GM23338 (cell line): Measurements from ENCODE around the gene TPM2. TPM values are rescaled to one million over a fixed set of nuclear protein-coding genes. Genes with fewer than 3 reads are reported as not detected.
A peak's percentile ranks its signal among the peaks of the same experiment; 100 is the strongest.

Experiments
- ATAC-seq: fragments of 200-7000 bp; cut with Tn5 transposase; 3 replicates; pipeline ENCODE4 v1.9.1; 2020
- DNase-seq: peaks from one replicate; pipeline ENCODE4 v3.0.0-alpha.2; 2015; ENCODE audit warnings: low spot score
- H2AFZ ChIP-seq: fragments of 200-600 bp; sonication (generic); 2 replicates; pipeline ENCODE4 v1.8.0; 2016; ENCODE audit warnings: antibody characterized with exemption, mild to moderate bottlenecking, moderate library complexity
- H3F3A ChIP-seq: fragments of 200-600 bp; sonication (generic); replicated peaks from 2 replicates; pipeline ENCODE4 v1.8.0; 2017; ENCODE audit warnings: antibody characterized with exemption, mixed run types, low read depth
- H3K27ac ChIP-seq: fragments of 200-600 bp; sonication (generic); 2 replicates; pipeline ENCODE4 v1.6.1; 2016; ENCODE audit warnings: low read depth
- H3K27me3 ChIP-seq: fragments of 200-600 bp; sonication (generic); 2 replicates; pipeline ENCODE4 v1.8.0; 2016; ENCODE audit warnings: mild to moderate bottlenecking, mixed run types, moderate library complexity; ENCODE audit not compliant: insufficient read depth
- H3K36me3 ChIP-seq: fragments of 200-600 bp; sonication (generic); 2 replicates; pipeline ENCODE4 v1.8.0; 2016; ENCODE audit warnings: mild to moderate bottlenecking; ENCODE audit not compliant: insufficient read depth
- H3K4me1 ChIP-seq: fragments of 200-600 bp; sonication (generic); 2 replicates; pipeline ENCODE4 v1.8.0; 2016; ENCODE audit warnings: mild to moderate bottlenecking, moderate library complexity; ENCODE audit not compliant: insufficient read depth
- H3K4me2 ChIP-seq: fragments of 200-600 bp; sonication (generic); 2 replicates; pipeline ENCODE4 v1.7.1; 2017; ENCODE audit warnings: mixed run types
- H3K4me3 ChIP-seq: fragments of 200-600 bp; sonication (generic); 2 replicates; pipeline ENCODE4 v1.6.1; 2016; ENCODE audit warnings: mixed run types
- H3K79me2 ChIP-seq: fragments of 200-600 bp; sonication (generic); replicated peaks from 2 replicates; pipeline ENCODE4 v1.8.0; 2017; ENCODE audit warnings: mild to moderate bottlenecking; ENCODE audit not compliant: insufficient read depth
- H3K9me2 ChIP-seq: fragments of 200-600 bp; sonication (generic); 2 replicates; pipeline ENCODE4 v1.8.0; 2017; ENCODE audit not compliant: insufficient read depth
- H4K20me1 ChIP-seq: fragments of 200-600 bp; sonication (generic); replicated peaks from 2 replicates; pipeline ENCODE4 v1.8.0; 2017; ENCODE audit warnings: mild to moderate bottlenecking; ENCODE audit not compliant: insufficient read depth
- H3K27ac Mint-ChIP-seq: 2 replicates; pipeline ENCODE4 v1.8.0; 2020; ENCODE audit warnings: inconsistent platforms, mild to moderate bottlenecking, moderate library complexity, mixed read lengths
- H3K27me3 Mint-ChIP-seq: 3 replicates; pipeline ENCODE4 v1.8.0; 2022; ENCODE audit warnings: low read depth, mild to moderate bottlenecking, moderate library complexity, mixed read lengths, inconsistent platforms; ENCODE audit not compliant: insufficient read depth, poor library complexity
- H3K36me3 Mint-ChIP-seq: 3 replicates; pipeline ENCODE4 v1.8.0; 2021; ENCODE audit warnings: low read depth, mild to moderate bottlenecking, inconsistent platforms, moderate library complexity, mixed read lengths
- H3K4me1 Mint-ChIP-seq: 3 replicates; pipeline ENCODE4 v1.8.0; 2020; ENCODE audit warnings: mild to moderate bottlenecking, inconsistent platforms, mixed read lengths
- H3K4me3 Mint-ChIP-seq: 3 replicates; pipeline ENCODE4 v1.8.0; 2021; ENCODE audit warnings: moderate library complexity, mild to moderate bottlenecking, inconsistent platforms, mixed read lengths
- H3K9me3 Mint-ChIP-seq: 3 replicates; pipeline ENCODE4 v1.8.0; 2020; ENCODE audit warnings: moderate library complexity, mild to moderate bottlenecking, inconsistent platforms, mixed read lengths
- CREB1 ChIP-seq: fragments of 250-450 bp; sonication (Bioruptor Pico); IDR thresholded peaks from 2 replicates; pipeline ENCODE4 v1.5.0; 2020; ENCODE audit warnings: low read depth, mild to moderate bottlenecking, moderate library complexity
- CTCF ChIP-seq, 2 experiments: fragments of 200-600 bp in 1 of 2; sonication (generic) in 1 of 2; conservative IDR thresholded peaks; 2 replicates each; pipeline versions ENCODE4 v1.5.1 to v1.6.1; 2016 to 2017; ENCODE audit warnings: antibody characterized with exemption in 2 of 2, low read depth in 2 of 2, mild to moderate bottlenecking in 2 of 2, moderate library complexity in 1 of 2
- EZH2 ChIP-seq: fragments of 200-600 bp; sonication (generic); IDR thresholded peaks from one replicate; pipeline ENCODE4 v1.8.0; 2017; ENCODE audit warnings: antibody characterized with exemption, mild to moderate bottlenecking, low read depth; ENCODE audit not compliant: unreplicated experiment
- EZH2phosphoT487 ChIP-seq: fragments of 200-600 bp; sonication (generic); IDR thresholded peaks from one replicate; pipeline ENCODE4 v1.8.1; 2018; ENCODE audit warnings: antibody characterized with exemption; ENCODE audit not compliant: unreplicated experiment
- JUNB ChIP-seq: IDR thresholded peaks from one replicate; pipeline ENCODE4 v1.6.1; 2016; ENCODE audit warnings: antibody characterized with exemption; ENCODE audit not compliant: unreplicated experiment
- NANOG ChIP-seq: IDR thresholded peaks from 2 replicates; pipeline ENCODE4 v1.6.1; 2016; ENCODE audit warnings: antibody characterized with exemption, borderline replicate concordance
- POLR2AphosphoS5 ChIP-seq: IDR thresholded peaks from 2 replicates; pipeline ENCODE4 v1.6.1; 2016; ENCODE audit warnings: antibody characterized with exemption, low read depth
- REST ChIP-seq: IDR thresholded peaks from one replicate; pipeline ENCODE4 v1.6.1; 2018; ENCODE audit warnings: antibody characterized with exemption; ENCODE audit not compliant: unreplicated experiment
- STAT1 ChIP-seq: IDR thresholded peaks from one replicate; pipeline ENCODE4 v1.6.1; 2016; ENCODE audit warnings: antibody characterized with exemption; ENCODE audit not compliant: unreplicated experiment
- ZNF114 ChIP-seq: fragments of 250-450 bp; sonication (Bioruptor Pico); IDR thresholded peaks from 2 replicates; pipeline ENCODE4 v1.5.0; 2020; ENCODE audit warnings: mild to moderate bottlenecking, moderate library complexity
- ZNF331 ChIP-seq: fragments of 250-450 bp; sonication (Bioruptor Pico); IDR thresholded peaks from 2 replicates; pipeline ENCODE4 v1.5.0; 2020; ENCODE audit warnings: low read depth, mild to moderate bottlenecking, moderate library complexity
- polyA plus RNA-seq: library from polyadenylated mRNA; unstranded; fragments of >200 nt; fragmentation: Nextera tagmentation; extraction: Ambion mirVana; gene quantifications from 2 replicates; pipeline ENCODE4 v1.2.1, GENCODE V29; 2016
- total RNA-seq: library from RNA; depleted of rRNA; stranded (reverse); fragments of >200 nt; shearing (Covaris generic); gene quantifications from 2 replicates; pipeline ENCODE4 v1.2.3, GENCODE V29; 2014
- TF ChIP-seq, protein P1 (sequence below): fragments of 250-450 bp; sonication (Bioruptor Pico); IDR thresholded peaks from 2 replicates; pipeline ENCODE4 v1.5.0; 2020; ENCODE audit warnings: mild to moderate bottlenecking, moderate library complexity
- TF ChIP-seq, protein P2 (sequence below): IDR thresholded peaks from 2 replicates; pipeline ENCODE4 v1.6.1; 2016; ENCODE audit warnings: antibody characterized with exemption

The TPM2 gene
- total and polyA plus RNA-seq, 2 experiments from 2014 or later, result 116 to 488 TPM

DNA sequence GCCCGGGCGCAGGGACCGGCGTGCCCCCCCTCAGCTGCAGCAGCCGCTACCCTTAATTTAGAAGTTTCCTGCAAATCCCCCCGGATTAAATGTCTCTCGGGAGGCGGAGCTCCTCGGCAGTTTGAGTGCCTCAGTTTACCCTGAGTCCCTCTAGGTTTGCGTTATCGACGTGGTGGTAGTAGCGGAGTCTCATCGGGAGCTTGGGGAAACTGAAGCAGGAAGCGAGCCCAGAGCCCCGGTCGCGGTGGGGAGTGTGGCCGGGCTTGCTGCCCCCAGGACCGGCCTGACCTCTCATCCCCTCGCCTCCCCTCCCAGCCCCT lies 529 bp upstream of the TPM2 start:
- Histone ChIP-seq H3F3A (0 out of 2 replicates have a peak, but pooled peaks cover 3% of the 10 kb centered on the region), H3K4me3 (peak overlapping the region; percentile 94), H3K27me3 (no peaks in the 10 kb centered on the region), H3K36me3 (peaks cover 10% of the 10 kb centered on the region; the same call in 1 of the 2 replicates), H3K4me2 (peak overlapping the region; percentile 96), H3K4me1 (peaks cover 17% of the 10 kb centered on the region; the same call in 1 of the 2 replicates), H4K20me1 (peaks cover 6% of the 10 kb centered on the region; the same call in 1 of the 2 replicates), H3K27ac (peak overlapping the region; percentile 50; the same call in 1 of the 2 replicates), H3K79me2 (peaks cover 22% of the 10 kb centered on the region), H2AFZ (peak overlapping the region; percentile 59; the same call in 1 of the 2 replicates), H3K9me2 (no peaks in the 10 kb centered on the region)
- H3K27me3 Mint-ChIP-seq, result peaks cover 3% of the 10 kb centered on the region
- H3K4me3 Mint-ChIP-seq, result peak overlapping the region; percentile 95
- H3K9me3 Mint-ChIP-seq, result no peaks in the 10 kb centered on the region; the same call in 1 of the 3 replicates
- no peak overlapping the region for H3K27ac Mint-ChIP-seq
- ATAC-seq (peak; percentile 33), DNase-seq (peak; percentile 53)
- H3K4me1 Mint-ChIP-seq, result peaks cover 33% of the 10 kb centered on the region
- TF ChIP-seq, protein P1, sequence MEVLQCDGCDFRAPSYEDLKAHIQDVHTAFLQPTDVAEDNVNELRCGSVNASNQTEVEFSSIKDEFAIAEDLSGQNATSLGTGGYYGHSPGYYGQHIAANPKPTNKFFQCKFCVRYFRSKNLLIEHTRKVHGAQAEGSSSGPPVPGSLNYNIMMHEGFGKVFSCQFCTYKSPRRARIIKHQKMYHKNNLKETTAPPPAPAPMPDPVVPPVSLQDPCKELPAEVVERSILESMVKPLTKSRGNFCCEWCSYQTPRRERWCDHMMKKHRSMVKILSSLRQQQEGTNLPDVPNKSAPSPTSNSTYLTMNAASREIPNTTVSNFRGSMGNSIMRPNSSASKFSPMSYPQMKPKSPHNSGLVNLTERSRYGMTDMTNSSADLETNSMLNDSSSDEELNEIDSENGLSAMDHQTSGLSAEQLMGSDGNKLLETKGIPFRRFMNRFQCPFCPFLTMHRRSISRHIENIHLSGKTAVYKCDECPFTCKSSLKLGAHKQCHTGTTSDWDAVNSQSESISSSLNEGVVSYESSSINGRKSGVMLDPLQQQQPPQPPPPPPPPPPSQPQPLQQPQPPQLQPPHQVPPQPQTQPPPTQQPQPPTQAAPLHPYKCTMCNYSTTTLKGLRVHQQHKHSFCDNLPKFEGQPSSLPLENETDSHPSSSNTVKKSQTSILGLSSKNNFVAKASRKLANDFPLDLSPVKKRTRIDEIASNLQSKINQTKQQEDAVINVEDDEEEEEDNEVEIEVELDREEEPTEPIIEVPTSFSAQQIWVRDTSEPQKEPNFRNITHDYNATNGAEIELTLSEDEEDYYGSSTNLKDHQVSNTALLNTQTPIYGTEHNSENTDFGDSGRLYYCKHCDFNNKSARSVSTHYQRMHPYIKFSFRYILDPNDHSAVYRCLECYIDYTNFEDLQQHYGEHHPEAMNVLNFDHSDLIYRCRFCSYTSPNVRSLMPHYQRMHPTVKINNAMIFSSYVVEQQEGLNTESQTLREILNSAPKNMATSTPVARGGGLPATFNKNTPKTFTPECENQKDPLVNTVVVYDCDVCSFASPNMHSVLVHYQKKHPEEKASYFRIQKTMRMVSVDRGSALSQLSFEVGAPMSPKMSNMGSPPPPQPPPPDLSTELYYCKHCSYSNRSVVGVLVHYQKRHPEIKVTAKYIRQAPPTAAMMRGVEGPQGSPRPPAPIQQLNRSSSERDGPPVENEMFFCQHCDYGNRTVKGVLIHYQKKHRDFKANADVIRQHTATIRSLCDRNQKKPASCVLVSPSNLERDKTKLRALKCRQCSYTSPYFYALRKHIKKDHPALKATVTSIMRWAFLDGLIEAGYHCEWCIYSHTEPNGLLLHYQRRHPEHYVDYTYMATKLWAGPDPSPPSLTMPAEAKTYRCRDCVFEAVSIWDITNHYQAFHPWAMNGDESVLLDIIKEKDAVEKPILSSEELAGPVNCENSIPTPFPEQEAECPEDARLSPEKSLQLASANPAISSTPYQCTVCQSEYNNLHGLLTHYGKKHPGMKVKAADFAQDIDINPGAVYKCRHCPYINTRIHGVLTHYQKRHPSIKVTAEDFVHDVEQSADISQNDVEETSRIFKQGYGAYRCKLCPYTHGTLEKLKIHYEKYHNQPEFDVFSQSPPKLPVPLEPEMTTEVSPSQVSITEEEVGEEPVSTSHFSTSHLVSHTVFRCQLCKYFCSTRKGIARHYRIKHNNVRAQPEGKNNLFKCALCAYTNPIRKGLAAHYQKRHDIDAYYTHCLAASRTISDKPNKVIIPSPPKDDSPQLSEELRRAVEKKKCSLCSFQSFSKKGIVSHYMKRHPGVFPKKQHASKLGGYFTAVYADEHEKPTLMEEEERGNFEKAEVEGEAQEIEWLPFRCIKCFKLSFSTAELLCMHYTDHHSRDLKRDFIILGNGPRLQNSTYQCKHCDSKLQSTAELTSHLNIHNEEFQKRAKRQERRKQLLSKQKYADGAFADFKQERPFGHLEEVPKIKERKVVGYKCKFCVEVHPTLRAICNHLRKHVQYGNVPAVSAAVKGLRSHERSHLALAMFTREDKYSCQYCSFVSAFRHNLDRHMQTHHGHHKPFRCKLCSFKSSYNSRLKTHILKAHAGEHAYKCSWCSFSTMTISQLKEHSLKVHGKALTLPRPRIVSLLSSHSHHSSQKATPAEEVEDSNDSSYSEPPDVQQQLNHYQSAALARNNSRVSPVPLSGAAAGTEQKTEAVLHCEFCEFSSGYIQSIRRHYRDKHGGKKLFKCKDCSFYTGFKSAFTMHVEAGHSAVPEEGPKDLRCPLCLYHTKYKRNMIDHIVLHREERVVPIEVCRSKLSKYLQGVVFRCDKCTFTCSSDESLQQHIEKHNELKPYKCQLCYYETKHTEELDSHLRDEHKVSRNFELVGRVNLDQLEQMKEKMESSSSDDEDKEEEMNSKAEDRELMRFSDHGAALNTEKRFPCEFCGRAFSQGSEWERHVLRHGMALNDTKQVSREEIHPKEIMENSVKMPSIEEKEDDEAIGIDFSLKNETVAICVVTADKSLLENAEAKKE (CRISPR knock-in tag), result no peak
- no peak for TF ChIP-seq CREB1 (CRISPR knock-in tag)
- TF ChIP-seq JUNB, result no peak
- no peak for TF ChIP-seq REST
- TF ChIP-seq STAT1, result no peak
- TF ChIP-seq EZH2phosphoT487, result no peak
- no peak for TF ChIP-seq POLR2AphosphoS5
- no peak for TF ChIP-seq EZH2
- TF ChIP-seq ZNF331, result no peak
- no peak for TF ChIP-seq NANOG
- TF ChIP-seq, protein P2, sequence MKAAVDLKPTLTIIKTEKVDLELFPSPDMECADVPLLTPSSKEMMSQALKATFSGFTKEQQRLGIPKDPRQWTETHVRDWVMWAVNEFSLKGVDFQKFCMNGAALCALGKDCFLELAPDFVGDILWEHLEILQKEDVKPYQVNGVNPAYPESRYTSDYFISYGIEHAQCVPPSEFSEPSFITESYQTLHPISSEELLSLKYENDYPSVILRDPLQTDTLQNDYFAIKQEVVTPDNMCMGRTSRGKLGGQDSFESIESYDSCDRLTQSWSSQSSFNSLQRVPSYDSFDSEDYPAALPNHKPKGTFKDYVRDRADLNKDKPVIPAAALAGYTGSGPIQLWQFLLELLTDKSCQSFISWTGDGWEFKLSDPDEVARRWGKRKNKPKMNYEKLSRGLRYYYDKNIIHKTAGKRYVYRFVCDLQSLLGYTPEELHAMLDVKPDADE, result no peak
- TF ChIP-seq CTCF (conservative IDR thresholded peaks at IDR 0.05; ENCODE audit: low read depth in 2 of 2), result no peak
- TF ChIP-seq ZNF114 (CRISPR knock-in tag), result no peak
- peaks cover 36% of the 10 kb centered on the region for H3K36me3 Mint-ChIP-seq
